ENCODE data around the gene NARF.
A peak's percentile ranks its signal among the peaks of the same experiment; 100 is the strongest.

NARF gene

GRCh38 chr17:82433560-82434215 lies 24.9 kb upstream of the NARF start:
- DNase-seq (ENCODE audit: low read depth in 2 of 2): no peak

- no peak for DNase-seq (ENCODE audit: low read depth in 2 of 2)
Observed at GRCh38 chr17:82434216-82434565, 24.4 kb upstream of the NARF start.

GRCh38 chr17:82435103-82435502 lies 23.4 kb upstream of the NARF start:
- DNase-seq (ENCODE audit: low read depth in 2 of 2): no peak

GRCh38 chr17:82435601-82436583 lies 22.6 kb upstream of the NARF start:
- no peak for DNase-seq (ENCODE audit: low read depth in 2 of 2)

- DNase-seq (ENCODE audit: low read depth in 2 of 2): no peak
Observed at GRCh38 chr17:82436601-82437324, 21.8 kb upstream of the NARF start.

- DNase-seq (ENCODE audit: low read depth in 2 of 2): no peak
Observed at GRCh38 chr17:82437325-82437668, 21.2 kb upstream of the NARF start.

GRCh38 chr17:82438401-82439193 lies 19.9 kb upstream of the NARF start:
- DNase-seq (ENCODE audit: low read depth in 2 of 2): no peak

GRCh38 chr17:82439194-82439828 lies 19.2 kb upstream of the NARF start:
- no peak for DNase-seq (ENCODE audit: low read depth in 2 of 2)

GRCh38 chr17:82439829-82440365 lies 18.6 kb upstream of the NARF start:
- DNase-seq (ENCODE audit: low read depth in 2 of 2): no peak

- DNase-seq (ENCODE audit: low read depth in 2 of 2): no peak
Observed at GRCh38 chr17:82440469-82440981, 18.0 kb upstream of the NARF start.

- DNase-seq (ENCODE audit: low read depth in 2 of 2): no peak
Observed at GRCh38 chr17:82440991-82441627, 17.4 kb upstream of the NARF start.

GRCh38 chr17:82441691-82442487 lies 16.7 kb upstream of the NARF start:
- no peak for DNase-seq (ENCODE audit: low read depth in 2 of 2)

GRCh38 chr17:82442643-82443464 lies 15.7 kb upstream of the NARF start:
- no peak for DNase-seq (ENCODE audit: low read depth in 2 of 2)

- DNase-seq (ENCODE audit: low read depth in 2 of 2): no peak
Observed at GRCh38 chr17:82443465-82444283, 14.9 kb upstream of the NARF start.

- DNase-seq (ENCODE audit: low read depth in 2 of 2): no peak
Observed at GRCh38 chr17:82444284-82444893, 14.2 kb upstream of the NARF start.

GRCh38 chr17:82444941-82445521 lies 13.5 kb upstream of the NARF start:
- no peak for DNase-seq (ENCODE audit: low read depth in 2 of 2)

GRCh38 chr17:82445542-82445941 lies 13.0 kb upstream of the NARF start:
- peak in 1 of 2 donors; percentile 38 for DNase-seq (ENCODE audit: low read depth in 2 of 2)

All from stimulated activated CD8-positive, alpha-beta memory T cell treated with anti-CD3 and anti-CD28 coated beads, Interleukin-15, amount 100 ng/mL, for 48 hours (primary cell).